Hematopoietic multipotent progenitor cell (in vitro differentiated cells): ENCODE results near the gene NAT14. TPM values are rescaled to one million over a fixed set of nuclear protein-coding genes. Genes with fewer than 3 reads are reported as not detected.
"Not testable (repeated sequence)": the region's sequence is repeated elsewhere in the genome, so short reads cannot be mapped to it uniquely, and the experiment has no call there.

ENCODE experiments used
- DNase-seq, 3 donors: peaks; one replicate each; pipeline ENCODE4 v3.0.0-alpha.2; 2011 to 2015; ENCODE audit warnings: low read depth in 2 of 3, low spot score in 2 of 3
- total RNA-seq: library from RNA; depleted of rRNA; stranded (reverse); fragments of >200 nt; gene quantifications from one replicate; pipeline ENCODE4 v1.2.3, GENCODE V29; 2012

NAT14 gene
- total RNA-seq, 1 donor, result 12.7 TPM

GRCh38 chr19:55529636-55530234 lies 44.7 kb downstream of the NAT14 start:
- no peak for DNase-seq

- DNase-seq, result no peak
These were observed 46.0 kb downstream of the NAT14 start for GRCh38 chr19:55530996-55531395.

- DNase-seq, result not testable (repeated sequence)
These were observed 49.3 kb downstream of the NAT14 start for GRCh38 chr19:55534280-55534679.

- DNase-seq, result no peak
These were observed 50.4 kb downstream of the NAT14 start for GRCh38 chr19:55535173-55535964.

GRCh38 chr19:55535965-55536350 lies 51.0 kb downstream of the NAT14 start:
- DNase-seq, result no peak

GRCh38 chr19:55536366-55536765 lies 51.4 kb downstream of the NAT14 start:
- DNase-seq, result no peak

Other genes with a start within 250 kb of the NAT14 start
- gene PPP6R1, start 226.2 kb upstream of the NAT14 start, total RNA-seq, result 307 TPM
- gene HSPBP1, start 205.1 kb upstream of the NAT14 start, total RNA-seq, result 50.4 TPM
- 3.5 TPM for gene BRSK1, start 201.2 kb upstream of the NAT14 start, total RNA-seq
- gene TMEM150B, start 159.8 kb upstream of the NAT14 start, total RNA-seq, result 5.4 TPM
- gene KMT5C, start 145.3 kb upstream of the NAT14 start, total RNA-seq, result 22.4 TPM
- 0.27 TPM for gene COX6B2, start 130.5 kb upstream of the NAT14 start, total RNA-seq
- not detected for gene GARIN5B, start 121.9 kb upstream of the NAT14 start, total RNA-seq
- 0.27 TPM for gene IL11, start 114.7 kb upstream of the NAT14 start, total RNA-seq
- gene TMEM190, start 108.4 kb upstream of the NAT14 start, total RNA-seq, result not detected
- gene TMEM238, start 100.9 kb upstream of the NAT14 start, total RNA-seq, result 2.7 TPM
- gene RPL28, start 99.3 kb upstream of the NAT14 start, total RNA-seq, result 2,604 TPM
- 26.7 TPM for gene UBE2S, start 77.4 kb upstream of the NAT14 start, total RNA-seq
- under 0.01 TPM for gene SHISA7, start 41.9 kb upstream of the NAT14 start, total RNA-seq
- 63.3 TPM for gene ISOC2, start 23.5 kb upstream of the NAT14 start, total RNA-seq
- gene C19orf85, start 20.4 kb upstream of the NAT14 start, total RNA-seq, result not detected
- gene ZNF628, start 8.6 kb upstream of the NAT14 start, total RNA-seq, result 8.3 TPM
- 0.27 TPM for gene SSC5D, start 3.2 kb downstream of the NAT14 start, total RNA-seq
- under 0.01 TPM for gene SBK2, start 51.9 kb downstream of the NAT14 start, total RNA-seq
- 0.54 TPM for gene SBK3, start 60.4 kb downstream of the NAT14 start, total RNA-seq
- gene ZNF579, start 95.7 kb downstream of the NAT14 start, total RNA-seq, result 7.0 TPM
- gene FIZ1, start 114.3 kb downstream of the NAT14 start, total RNA-seq, result 8.6 TPM
- gene ZNF524, start 115.1 kb downstream of the NAT14 start, total RNA-seq, result 21.3 TPM
- 4.0 TPM for gene ZNF865, start 120.5 kb downstream of the NAT14 start, total RNA-seq
- gene ZNF784, start 139.4 kb downstream of the NAT14 start, total RNA-seq, result 15.1 TPM
- gene ZNF580, start 155.8 kb downstream of the NAT14 start, total RNA-seq, result 13.7 TPM
- 48.5 TPM for gene ZNF581, start 158.5 kb downstream of the NAT14 start, total RNA-seq
- gene CCDC106, start 163.0 kb downstream of the NAT14 start, total RNA-seq, result 8.3 TPM
- 158 TPM for gene U2AF2, start 169.8 kb downstream of the NAT14 start, total RNA-seq
- 18.0 TPM for gene EPN1, start 190.0 kb downstream of the NAT14 start, total RNA-seq